Thoracic aorta (tissue), 2 donors: ENCODE results near the gene ADARB2. TPM values are rescaled to one million over a fixed set of nuclear protein-coding genes. Genes with fewer than 3 reads are reported as not detected.
"Not testable (repeated sequence)": the region's sequence is repeated elsewhere in the genome, so short reads cannot be mapped to it uniquely, and the experiment has no call there.

Experiments used
- ATAC-seq: fragments of 150-250 bp; one replicate; pipeline ENCODE4 v1.8.0; 2017; ENCODE audit warnings: low read depth; ENCODE audit not compliant: insufficient number of reproducible peaks, low FRiP score
- DNase-seq: peaks from one replicate; pipeline ENCODE4 v3.0.0-alpha.2; 2020; ENCODE audit warnings: low spot score
- H3K27ac ChIP-seq, 2 donors: fragments of 200-600 bp; sonication (generic); 1 replicate in 1 of 2; 2 replicates in 1 of 2; pipeline ENCODE4 v1.5.1; 2016; ENCODE audit warnings: mild to moderate bottlenecking in 2 of 2, moderate library complexity in 2 of 2
- H3K27me3 ChIP-seq: fragments of 200-600 bp; sonication (generic); replicated peaks from 2 replicates; pipeline ENCODE4 v1.6.0; 2016; ENCODE audit warnings: mild to moderate bottlenecking; ENCODE audit not compliant: insufficient read depth
- H3K36me3 ChIP-seq: fragments of 200-600 bp; sonication (generic); one replicate; pipeline ENCODE4 v1.5.1; 2016
- H3K4me1 ChIP-seq, 2 donors: fragments of 200-600 bp; sonication (generic); 1 replicate in 1 of 2; 2 replicates in 1 of 2; pipeline versions ENCODE4 v1.5.1 to v1.6.0; 2016; ENCODE audit warnings: low read depth in 2 of 2, mild to moderate bottlenecking in 1 of 2; ENCODE audit not compliant: control insufficient read depth in 1 of 2
- H3K4me3 ChIP-seq: fragments of 200-600 bp; sonication (generic); 2 replicates; pipeline ENCODE4 v1.5.1; 2016; ENCODE audit warnings: mild to moderate bottlenecking
- H3K9me3 ChIP-seq: fragments of 200-600 bp; sonication (generic); 2 replicates; pipeline ENCODE4 v1.5.1; 2016
- CTCF ChIP-seq: fragments of 200-600 bp; sonication (generic); IDR thresholded peaks from one replicate; pipeline ENCODE4 v1.5.1; 2019; ENCODE audit warnings: antibody characterized with exemption
- total RNA-seq, 2 donors: library from RNA; depleted of rRNA; stranded (reverse); fragments of >200 nt; gene quantifications; one replicate each; pipeline versions ENCODE4 v1.1.0 to v1.2.3, GENCODE V29; 2016

The ADARB2 gene
- total RNA-seq, 2 donors from 2014 or later = 0.71 to 3.1 TPM

- TF ChIP-seq CTCF = no peak
- Histone ChIP-seq H3K27me3 (no peaks in the 10 kb centered on the region), H3K4me3 (no peak overlapping the region), H3K4me1 (no peaks in the 10 kb centered on the region), H3K9me3 (peaks cover 4% of the 10 kb centered on the region), H3K36me3 (no peaks in the 10 kb centered on the region), H3K27ac (no peak overlapping the region)
- DNase-seq (no peak), ATAC-seq (no peak)
Measured at GRCh38 chr10:1432161-1432560, 305.2 kb downstream of the ADARB2 start.

GRCh38 chr10:1431229-1431628 lies 306.1 kb downstream of the ADARB2 start:
- H3K9me3 ChIP-seq = peaks cover 4% of the 10 kb centered on the region
- ATAC-seq (no peak), DNase-seq (no peak)
- no peaks in the 10 kb centered on the region for H3K4me1 ChIP-seq
- no peak overlapping the region for H3K27ac ChIP-seq
- TF ChIP-seq CTCF = no peak
- no peaks in the 10 kb centered on the region for H3K27me3 ChIP-seq
- H3K4me3 ChIP-seq = no peak overlapping the region
- no peaks in the 10 kb centered on the region for H3K36me3 ChIP-seq

- H3K27ac ChIP-seq, H3K4me3 ChIP-seq, H3K36me3 ChIP-seq, H3K27me3 ChIP-seq, DNase-seq, ATAC-seq, H3K4me1 ChIP-seq, H3K9me3 ChIP-seq: not testable (repeated sequence)
Measured at GRCh38 chr10:1427521-1428186, 309.7 kb downstream of the ADARB2 start.

GRCh38 chr10:1426786-1427185 lies 310.5 kb downstream of the ADARB2 start:
- Histone ChIP-seq H3K27ac (no peak overlapping the region), H3K9me3 (peaks cover 4% of the 10 kb centered on the region), H3K27me3 (no peaks in the 10 kb centered on the region), H3K4me3 (no peak overlapping the region), H3K36me3 (no peaks in the 10 kb centered on the region), H3K4me1 (no peaks in the 10 kb centered on the region)
- no peak for TF ChIP-seq CTCF
- ATAC-seq (no peak), DNase-seq (no peak)

GRCh38 chr10:1425879-1426278 lies 311.4 kb downstream of the ADARB2 start:
- TF ChIP-seq CTCF = no peak
- no peak for ATAC-seq
- no peak overlapping the region for H3K27ac ChIP-seq
- H3K4me1 ChIP-seq = no peaks in the 10 kb centered on the region
- no peaks in the 10 kb centered on the region for H3K9me3 ChIP-seq
- no peak overlapping the region for H3K4me3 ChIP-seq
- H3K27me3 ChIP-seq = no peaks in the 10 kb centered on the region
- DNase-seq = no peak
- H3K36me3 ChIP-seq = no peaks in the 10 kb centered on the region

- ATAC-seq = no peak
- Histone ChIP-seq H3K27ac (no peak overlapping the region), H3K27me3 (no peaks in the 10 kb centered on the region), H3K36me3 (no peaks in the 10 kb centered on the region), H3K4me3 (no peak overlapping the region), H3K4me1 (no peaks in the 10 kb centered on the region), H3K9me3 (no peaks in the 10 kb centered on the region)
- no peak for TF ChIP-seq CTCF
- no peak for DNase-seq
Measured at GRCh38 chr10:1424648-1425047, 312.7 kb downstream of the ADARB2 start.
